Transverse colon (tissue), 3 donors: Measurements from ENCODE around the gene C1QB.

Source experiments
- POLR2A ChIP-seq: fragments of 450-650 bp; IDR thresholded peaks from one replicate; pipeline ENCODE4 v1.6.1; 2016; ENCODE audit warnings: antibody characterized with exemption, mild to moderate bottlenecking, moderate library complexity
- TF ChIP-seq, protein P1 (sequence below), 5 experiments: fragments of 200-600 bp in 3 of 5; fragments of 450-650 bp in 2 of 5; sonication (generic) in 3 of 5; IDR thresholded peaks; 1 replicate in 2 of 5; 2 replicates in 3 of 5; pipeline ENCODE4 v1.5.1; 2016 to 2017; ENCODE audit warnings: antibody characterized with exemption in 5 of 5, inconsistent platforms in 3 of 5, mild to moderate bottlenecking in 2 of 5, moderate library complexity in 1 of 5

GRCh38 chr1:22660716-22661241 is 7.7 kb downstream of the C1QB start:
- TF ChIP-seq, protein P1, sequence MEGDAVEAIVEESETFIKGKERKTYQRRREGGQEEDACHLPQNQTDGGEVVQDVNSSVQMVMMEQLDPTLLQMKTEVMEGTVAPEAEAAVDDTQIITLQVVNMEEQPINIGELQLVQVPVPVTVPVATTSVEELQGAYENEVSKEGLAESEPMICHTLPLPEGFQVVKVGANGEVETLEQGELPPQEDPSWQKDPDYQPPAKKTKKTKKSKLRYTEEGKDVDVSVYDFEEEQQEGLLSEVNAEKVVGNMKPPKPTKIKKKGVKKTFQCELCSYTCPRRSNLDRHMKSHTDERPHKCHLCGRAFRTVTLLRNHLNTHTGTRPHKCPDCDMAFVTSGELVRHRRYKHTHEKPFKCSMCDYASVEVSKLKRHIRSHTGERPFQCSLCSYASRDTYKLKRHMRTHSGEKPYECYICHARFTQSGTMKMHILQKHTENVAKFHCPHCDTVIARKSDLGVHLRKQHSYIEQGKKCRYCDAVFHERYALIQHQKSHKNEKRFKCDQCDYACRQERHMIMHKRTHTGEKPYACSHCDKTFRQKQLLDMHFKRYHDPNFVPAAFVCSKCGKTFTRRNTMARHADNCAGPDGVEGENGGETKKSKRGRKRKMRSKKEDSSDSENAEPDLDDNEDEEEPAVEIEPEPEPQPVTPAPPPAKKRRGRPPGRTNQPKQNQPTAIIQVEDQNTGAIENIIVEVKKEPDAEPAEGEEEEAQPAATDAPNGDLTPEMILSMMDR (IDR thresholded peaks at IDR 0.05) = no peak
- TF ChIP-seq POLR2A = no peak
